Adrenal gland (tissue), 12 donors: ENCODE data around the gene PCNT. TPM values are rescaled to one million over a fixed set of nuclear protein-coding genes. Genes with fewer than 3 reads are reported as not detected.
"Not testable (repeated sequence)": the region's sequence is repeated elsewhere in the genome, so short reads cannot be mapped to it uniquely, and the experiment has no call there.

ENCODE experiments used
- DNase-seq, 7 donors: peaks; one replicate each; pipeline ENCODE4 v3.0.0-alpha.2; 2019 to 2020
- H3K27ac ChIP-seq, 5 donors: fragments of 200-600 bp; sonication (generic) in 4 of 5; 1 replicate in 3 of 5; 2 replicates in 2 of 5; pipeline versions ENCODE4 v1.5.1 to v1.8.0; 2016 to 2020; ENCODE audit warnings: mild to moderate bottlenecking in 1 of 5
- H3K27me3 ChIP-seq: fragments of 200-600 bp; 2 replicates; pipeline ENCODE4 v1.8.0; 2021
- H3K36me3 ChIP-seq, 2 donors: fragments of 200-600 bp; replicated peaks in 1 of 2; 1 replicate in 1 of 2; 2 replicates in 1 of 2; pipeline versions ENCODE4 v1.5.1 to v1.8.0; 2018 to 2022
- H3K4me1 ChIP-seq, 2 donors: fragments of 200-600 bp; replicated peaks in 1 of 2; 1 replicate in 1 of 2; 2 replicates in 1 of 2; pipeline versions ENCODE4 v1.5.1 to v1.8.0; 2018 to 2021
- H3K4me3 ChIP-seq, 4 donors: fragments of 200-600 bp; sonication (generic) in 3 of 4; one replicate each; pipeline ENCODE4 v1.5.1; 2016 to 2018
- H3K9me3 ChIP-seq, 3 donors: fragments of 200-600 bp; sonication (generic) in 1 of 3; replicated peaks in 1 of 3; 1 replicate in 2 of 3; 2 replicates in 1 of 3; pipeline versions ENCODE4 v1.5.1 to v1.8.0; 2016 to 2021
- CTCF ChIP-seq, 6 experiments: fragments of 450-650 bp in 4 of 6; fragments of 200-600 bp in 2 of 6; sonication (generic) in 1 of 6; IDR thresholded peaks; 1 replicate in 5 of 6; 2 replicates in 1 of 6; pipeline versions ENCODE4 v1.5.1 to v1.8.0; 2016 to 2021; ENCODE audit warnings: antibody characterized with exemption in 6 of 6, mild to moderate bottlenecking in 2 of 6, moderate library complexity in 1 of 6
- POLR2A ChIP-seq, 2 donors: fragments of 450-650 bp; IDR thresholded peaks; one replicate each; pipeline ENCODE4 v1.6.1; 2017; ENCODE audit warnings: antibody characterized with exemption in 2 of 2, mild to moderate bottlenecking in 2 of 2, moderate library complexity in 1 of 2
- WGBS, 4 donors: extraction: QIAGEN DNeasy Blood & Tissue Kit in 2 of 4; methylation state at CpG; one replicate each; pipeline versions ENCODE4 v1.1.5 to v1.1.7; 2013 to 2017; 5-methylcytosine and 5-hydroxymethylcytosine counted together
- intact Hi-C, 2 donors: fragments of 100-400 bp; cut with DNase I; formaldehyde crosslinking; loops; one replicate each; pipeline versions ENCODE4 v1.14.1 to v1.15.0; 2022 to 2023
- polyA plus RNA-seq, 3 donors: library from polyadenylated mRNA; stranded (reverse); fragments of 200-250 nt in 2 of 3; fragments of 350-450 nt in 1 of 3; fragmentation: Illumina TruSeq in 1 of 3; extraction: RNeasy Lipid Tissue Mini Kit (QIAGEN cat#74804) in 1 of 3; gene quantifications; one replicate each; pipeline ENCODE4 v1.2.3, GENCODE V29; 2013 to 2014
- total RNA-seq, 9 donors: library from RNA; depleted of rRNA in 4 of 9; stranded (reverse); fragments of >200 nt in 4 of 9; fragments of 120-200 nt in 1 of 9; fragmentation: NEBNext Ultra II Directional in 1 of 9; extraction: Animal tissue kit (Norgen Biotek cat#: 25700) in 1 of 9; gene quantifications; one replicate each; pipeline versions ENCODE4 v1.1.0 to v1.2.4, GENCODE V29; 2013 to 2023
- donor health status: healthy with polysubstance abuse.
- donor health status: Bipolar disorder and iron deficiency.
- donor health status: DM: yes; HTN: yes; CAD: no.
- donor health status: DM: no; HTN: no; CAD: no.
- donor health status: DM: no; HTN: no; CAD: no.
- donor health status: DM: yes; HTN: yes; CAD: no.

The PCNT gene
- total and polyA plus RNA-seq, 12 donors: 14.0 to 46.6 (median 30.4) TPM

GRCh38 chr21:46402421-46402820, 78.5 kb downstream of the PCNT start:
- intact Hi-C loops: no loop called here
- Histone ChIP-seq H3K4me3 (no peak overlapping the region), H3K9me3 (no peaks in the 10 kb centered on the region), H3K36me3 (peaks cover 0 to 46% of the 10 kb centered on the region in 2 donors), H3K27me3 (no peaks in the 10 kb centered on the region), H3K4me1 (no peaks in the 10 kb centered on the region), H3K27ac (no peak overlapping the region)
- 88 to 91% (median 89%) methylated on average over 12 to 15 of the region's 15 CpGs for WGBS, 4 donors
- no peak for TF ChIP-seq POLR2A (IDR thresholded peaks at IDR 0.05)
- no peak for DNase-seq

DNA sequence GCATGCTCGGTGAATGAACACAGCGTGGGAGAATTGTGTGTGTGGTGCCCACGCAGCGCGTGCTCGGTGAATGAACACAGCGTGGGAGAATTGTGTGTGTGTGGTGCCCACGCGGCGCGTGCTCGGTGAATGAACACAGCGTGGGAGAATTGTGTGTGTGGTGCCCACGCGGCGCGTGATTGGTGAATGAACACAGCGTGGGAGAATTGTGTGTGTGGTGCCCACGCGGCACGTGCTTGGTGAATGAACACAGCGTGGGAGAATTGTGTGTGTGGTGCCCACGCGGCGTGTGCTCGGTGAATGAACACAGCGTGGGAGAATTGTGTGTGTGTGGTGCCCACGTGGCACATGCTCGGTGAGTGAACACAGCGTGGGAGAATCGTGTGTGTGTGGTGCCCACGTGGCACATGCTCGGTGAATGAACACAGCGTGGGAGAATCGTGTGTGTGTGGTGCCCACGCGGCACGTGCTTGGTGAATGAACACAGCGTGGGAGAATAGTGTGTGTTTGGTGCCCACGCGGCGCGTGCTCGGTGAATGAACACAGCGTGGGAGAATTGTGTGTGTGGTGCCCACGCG, 79.4 kb downstream of the PCNT start:
- DNase-seq, H3K4me3 ChIP-seq, H3K27me3 ChIP-seq, H3K9me3 ChIP-seq, H3K27ac ChIP-seq, H3K4me1 ChIP-seq, intact Hi-C loops: not testable (repeated sequence)
- H3K36me3 ChIP-seq: peaks cover 0 to 41% of the 10 kb centered on the region in 2 donors
- 94 to 97% (median 96%) methylated on average over 47 of the region's 47 CpGs for WGBS, 4 donors

- Histone ChIP-seq H3K36me3 (peaks cover 0 to 34% of the 10 kb centered on the region in 2 donors), H3K27me3 (no peaks in the 10 kb centered on the region), H3K9me3 (no peaks in the 10 kb centered on the region), H3K27ac (no peak overlapping the region), H3K4me3 (no peak overlapping the region), H3K4me1 (no peaks in the 10 kb centered on the region)
- DNase-seq: no peak
- intact Hi-C loops: no loop called here
- 95 to 97% (median 96%) methylated on average over 14 of the region's 14 CpGs for WGBS, 4 donors
- no peak for TF ChIP-seq CTCF (IDR thresholded peaks at IDR 0.05)
- TF ChIP-seq POLR2A (IDR thresholded peaks at IDR 0.05): no peak
Measured at GRCh38 chr21:46404306-46404705, 80.3 kb downstream of the PCNT start.

- TF ChIP-seq POLR2A (IDR thresholded peaks at IDR 0.05): no peak
- no peak for TF ChIP-seq CTCF (IDR thresholded peaks at IDR 0.05)
- no peak for DNase-seq
- H3K9me3 ChIP-seq: no peaks in the 10 kb centered on the region
- peaks cover 0 to 39% of the 10 kb centered on the region in 2 donors for H3K36me3 ChIP-seq
- intact Hi-C loops: no loop called here
- no peak overlapping the region for H3K27ac ChIP-seq
- H3K27me3 ChIP-seq: no peaks in the 10 kb centered on the region
- H3K4me1 ChIP-seq: no peaks in the 10 kb centered on the region
- no peak overlapping the region for H3K4me3 ChIP-seq
- WGBS, 4 donors: 92 to 98% (median 94%) methylated on average over 8 of the region's 8 CpGs
Measured at GRCh38 chr21:46406001-46406400, 82.0 kb downstream of the PCNT start.

DNA sequence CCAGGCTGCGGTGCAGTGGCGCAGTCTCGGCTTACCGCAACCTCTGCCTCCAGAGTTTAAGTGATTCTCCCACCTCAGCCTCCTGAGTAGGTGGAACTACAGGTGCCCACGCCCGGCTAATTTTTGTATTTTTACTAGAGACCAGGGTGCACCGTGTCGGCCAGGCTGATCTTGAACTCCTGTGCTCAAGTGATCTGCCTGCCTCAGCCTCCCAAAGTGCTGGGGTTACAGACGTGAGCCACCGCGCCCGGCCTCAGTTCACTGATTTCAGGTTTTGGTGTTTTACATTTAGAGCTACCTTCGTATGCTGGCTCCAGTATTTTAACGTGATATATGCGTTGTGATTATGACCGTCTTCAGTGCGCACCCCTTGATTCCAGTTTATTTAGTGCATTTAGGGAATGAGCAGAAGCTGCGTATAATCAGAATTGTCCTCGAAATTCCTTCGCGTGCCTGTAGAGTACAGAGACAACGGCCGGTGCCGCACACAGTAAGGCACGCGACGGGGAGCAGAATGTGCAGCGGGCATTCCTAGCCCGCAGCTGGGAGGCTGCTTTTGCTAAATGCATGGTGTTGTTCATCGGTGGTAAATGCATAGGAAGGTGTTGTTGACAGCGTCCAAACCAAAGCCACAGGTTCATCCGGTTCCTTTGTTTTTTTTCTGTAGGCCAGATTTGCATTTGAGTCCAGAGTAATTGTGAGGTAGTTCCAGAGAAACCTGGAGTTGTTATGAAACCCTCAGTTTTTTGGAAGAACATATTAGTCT, 85.9 kb downstream of the PCNT start:
- Histone ChIP-seq H3K9me3 (no peaks in the 10 kb centered on the region), H3K36me3 (peaks cover 0 to 35% of the 10 kb centered on the region in 2 donors), H3K4me3 (no peak overlapping the region), H3K4me1 (no peaks in the 10 kb centered on the region), H3K27me3 (no peaks in the 10 kb centered on the region), H3K27ac (no peak overlapping the region)
- no peak for DNase-seq
- TF ChIP-seq POLR2A (IDR thresholded peaks at IDR 0.05) (no peak), CTCF (IDR thresholded peaks at IDR 0.05) (no peak)
- intact Hi-C loops: no loop called here
- WGBS, 4 donors: 92 to 97% (median 93%) methylated on average over 32 of the region's 32 CpGs
